Body of pancreas (tissue), 4 donors: ENCODE measurements around the gene RNASE12. TPM values are rescaled to one million over a fixed set of nuclear protein-coding genes. Genes with fewer than 3 reads are reported as not detected.

Source experiments
- ATAC-seq: fragments of 150-250 bp; one replicate; pipeline ENCODE4 v1.9.1; 2016
- DNase-seq, 4 donors: peaks; one replicate each; pipeline ENCODE4 v3.0.0-alpha.2; 2019
- H3K27ac ChIP-seq, 4 donors: fragments of 200-600 bp; sonication (generic); 1 replicate in 3 of 4; 2 replicates in 1 of 4; pipeline versions ENCODE4 v1.5.1 to v1.6.1; 2016 to 2019; ENCODE audit warnings: mild to moderate bottlenecking in 1 of 4, mixed read lengths in 1 of 4, moderate library complexity in 1 of 4
- H3K27me3 ChIP-seq, 2 donors: fragments of 200-600 bp; sonication (generic); one replicate each; pipeline ENCODE4 v1.6.0; 2016; ENCODE audit warnings: mild to moderate bottlenecking in 1 of 2
- H3K36me3 ChIP-seq, 2 donors: fragments of 200-600 bp; sonication (generic); replicated peaks in 1 of 2; 2 replicates each; pipeline ENCODE4 v1.5.1; 2016; ENCODE audit warnings: low read depth in 2 of 2; ENCODE audit not compliant: insufficient read depth in 1 of 2
- H3K4me1 ChIP-seq: fragments of 200-600 bp; sonication (generic); one replicate; pipeline ENCODE4 v1.6.0; 2016
- H3K4me3 ChIP-seq, 2 donors: fragments of 200-600 bp; sonication (generic); 1 replicate in 1 of 2; 2 replicates in 1 of 2; pipeline ENCODE4 v1.5.1; 2016 to 2019
- H3K9me3 ChIP-seq, 3 donors: fragments of 200-600 bp; sonication (generic); 1 replicate in 2 of 3; 2 replicates in 1 of 3; pipeline ENCODE4 v1.5.1; 2016
- POLR2A ChIP-seq, 3 donors: fragments of 450-650 bp; IDR thresholded peaks; one replicate each; pipeline ENCODE4 v1.6.1; 2016; ENCODE audit warnings: antibody characterized with exemption in 3 of 3, mild to moderate bottlenecking in 2 of 3
- WGBS, 2 donors: methylation state at CpG; one replicate each; pipeline ENCODE4 v1.1.5; 2017; 5-methylcytosine and 5-hydroxymethylcytosine counted together
- intact Hi-C: fragments of 100-400 bp; cut with DNase I; formaldehyde crosslinking; loops from one replicate; pipeline ENCODE4 v1.15.1; 2023
- total RNA-seq, 2 donors: library from RNA; depleted of rRNA; stranded (reverse); fragments of >200 nt; gene quantifications; one replicate each; pipeline ENCODE4 v1.1.0, GENCODE V29; 2016
- TF ChIP-seq, protein P1 (sequence below), 7 experiments: fragments of 450-650 bp in 4 of 7; fragments of 200-600 bp in 3 of 7; sonication (generic) in 3 of 7; IDR thresholded peaks; one replicate each; pipeline ENCODE4 v1.5.1; 2016 to 2019; ENCODE audit warnings: antibody characterized with exemption in 7 of 7

Gene RNASE12
- total RNA-seq, 2 donors from 2014 or later: not detected

DNA sequence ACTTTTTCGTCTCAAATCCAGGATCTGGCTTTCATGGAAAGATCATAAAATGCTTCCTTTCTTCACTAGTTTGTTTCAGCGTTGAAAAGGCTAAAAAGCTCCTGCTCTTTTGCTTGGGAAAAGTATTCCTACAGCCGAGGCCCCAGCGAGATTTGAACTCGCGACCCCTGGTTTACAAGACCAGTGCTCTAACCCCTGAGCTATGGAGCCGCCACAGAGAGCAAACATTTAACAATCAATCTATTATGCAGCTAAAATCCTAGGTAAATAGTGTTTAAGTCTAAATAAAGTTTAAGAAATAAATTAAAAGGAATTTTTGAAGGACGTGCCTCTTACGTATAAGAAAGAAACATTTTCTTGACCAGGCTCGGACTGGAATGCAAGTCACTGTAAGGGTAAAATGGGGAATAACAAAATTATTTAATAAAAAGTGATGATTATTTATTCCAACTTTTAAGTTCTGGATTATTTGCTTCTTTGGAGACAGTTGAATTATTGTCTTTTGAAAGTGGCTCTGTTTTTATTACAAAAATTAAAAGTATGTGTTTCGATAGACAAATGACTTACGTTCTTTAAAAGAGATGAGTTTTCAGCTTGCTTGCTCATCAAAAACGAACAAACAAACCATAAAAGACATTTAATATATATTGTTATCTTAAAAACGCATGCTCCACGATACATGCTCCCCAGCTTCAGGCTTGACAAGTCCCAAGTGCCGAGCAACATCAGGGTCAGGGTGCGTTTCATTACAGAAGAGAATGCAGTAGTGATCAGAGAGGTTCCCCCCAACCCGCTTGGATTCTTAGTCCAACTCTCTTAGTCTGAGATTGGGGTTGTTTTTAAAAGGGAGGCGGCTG lies 40.1 kb upstream of the RNASE12 start:
- H3K27me3 ChIP-seq: no peaks in the 10 kb centered on the region

DNA sequence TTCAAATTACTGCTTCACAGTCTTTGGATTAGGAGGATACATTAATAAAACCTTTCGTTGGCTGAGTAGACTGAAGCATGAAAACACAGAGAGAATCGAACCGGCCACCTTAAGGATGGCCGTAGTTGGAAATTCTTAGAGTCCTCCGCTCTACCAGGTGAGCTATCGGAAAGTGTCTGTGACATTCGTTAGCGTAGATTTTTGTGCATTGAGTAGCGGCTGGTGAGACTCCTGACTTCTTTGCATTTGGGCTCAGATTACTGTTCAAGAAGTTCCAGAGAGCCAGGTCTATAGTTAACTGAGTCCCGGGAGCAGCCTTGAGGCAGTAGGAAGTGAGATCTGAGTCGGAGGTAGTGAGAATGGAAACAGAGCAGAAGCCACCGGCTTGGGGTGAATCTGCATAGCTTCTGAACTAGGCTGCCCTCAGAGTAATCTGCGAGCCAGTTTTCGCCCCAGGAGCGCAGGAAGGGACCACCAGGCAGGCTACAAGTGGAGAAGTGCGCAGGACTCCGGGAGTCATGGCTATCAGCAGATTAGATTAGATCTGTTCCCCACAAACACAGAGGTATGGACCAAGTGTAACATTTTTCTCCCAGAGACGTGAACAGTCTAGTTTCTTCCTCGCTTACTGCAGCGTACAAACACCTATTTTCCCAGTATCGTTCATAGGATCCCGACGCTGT lies 39.3 kb upstream of the RNASE12 start:
- ATAC-seq (peak; percentile 18), DNase-seq (peak in 1 of 4 donors; percentile 48)
- Histone ChIP-seq H3K27ac (peak overlapping the region in 2 of 4 donors; percentile 5 to 33), H3K4me1 (peaks cover 39% of the 10 kb centered on the region), H3K27me3 (no peaks in the 10 kb centered on the region), H3K4me3 (no peak overlapping the region), H3K9me3 (no peaks in the 10 kb centered on the region), H3K36me3 (no peaks in the 10 kb centered on the region)
- intact Hi-C loops: no loop called here
- TF ChIP-seq POLR2A (IDR thresholded peaks at IDR 0.05): no peak
- TF ChIP-seq, protein P1, sequence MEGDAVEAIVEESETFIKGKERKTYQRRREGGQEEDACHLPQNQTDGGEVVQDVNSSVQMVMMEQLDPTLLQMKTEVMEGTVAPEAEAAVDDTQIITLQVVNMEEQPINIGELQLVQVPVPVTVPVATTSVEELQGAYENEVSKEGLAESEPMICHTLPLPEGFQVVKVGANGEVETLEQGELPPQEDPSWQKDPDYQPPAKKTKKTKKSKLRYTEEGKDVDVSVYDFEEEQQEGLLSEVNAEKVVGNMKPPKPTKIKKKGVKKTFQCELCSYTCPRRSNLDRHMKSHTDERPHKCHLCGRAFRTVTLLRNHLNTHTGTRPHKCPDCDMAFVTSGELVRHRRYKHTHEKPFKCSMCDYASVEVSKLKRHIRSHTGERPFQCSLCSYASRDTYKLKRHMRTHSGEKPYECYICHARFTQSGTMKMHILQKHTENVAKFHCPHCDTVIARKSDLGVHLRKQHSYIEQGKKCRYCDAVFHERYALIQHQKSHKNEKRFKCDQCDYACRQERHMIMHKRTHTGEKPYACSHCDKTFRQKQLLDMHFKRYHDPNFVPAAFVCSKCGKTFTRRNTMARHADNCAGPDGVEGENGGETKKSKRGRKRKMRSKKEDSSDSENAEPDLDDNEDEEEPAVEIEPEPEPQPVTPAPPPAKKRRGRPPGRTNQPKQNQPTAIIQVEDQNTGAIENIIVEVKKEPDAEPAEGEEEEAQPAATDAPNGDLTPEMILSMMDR (IDR thresholded peaks at IDR 0.05): no peak
- WGBS, 2 donors: 1 to 2% methylated on average over 21 to 23 of the region's 23 CpGs

More for the DNA sequence above, 40.1 kb upstream of the RNASE12 start:
- peaks cover 32% of the 10 kb centered on the region for H3K4me1 ChIP-seq
- H3K4me3 ChIP-seq: no peak overlapping the region
- H3K36me3 ChIP-seq: no peaks in the 10 kb centered on the region
- TF ChIP-seq POLR2A (IDR thresholded peaks at IDR 0.05): no peak
- TF ChIP-seq, protein P1 (IDR thresholded peaks at IDR 0.05): no peak
- ATAC-seq: peak; percentile 61
- no peaks in the 10 kb centered on the region for H3K9me3 ChIP-seq
- H3K27ac ChIP-seq: peak overlapping the region in 1 of 4 donors; percentile 33
- WGBS, 2 donors: 2 to 4% methylated on average over 19 of the region's 19 CpGs
- DNase-seq: peak; percentile 65 to 75 (median 66)
- intact Hi-C loops: no loop called here

GRCh38 chr14:20628063-20628854 lies 37.1 kb upstream of the RNASE12 start:
- TF ChIP-seq, protein P1 (IDR thresholded peaks at IDR 0.05): no peak
- no peak for TF ChIP-seq POLR2A (IDR thresholded peaks at IDR 0.05)
- Histone ChIP-seq H3K36me3 (no peaks in the 10 kb centered on the region), H3K4me1 (peaks cover 50% of the 10 kb centered on the region), H3K4me3 (no peak overlapping the region), H3K27me3 (no peaks in the 10 kb centered on the region), H3K9me3 (no peaks in the 10 kb centered on the region), H3K27ac (no peak overlapping the region)
- no peak for DNase-seq
- ATAC-seq: no peak
- intact Hi-C loops: no loop called here
- WGBS, 2 donors: 32 to 36% methylated on average over 10 of the region's 10 CpGs

DNA sequence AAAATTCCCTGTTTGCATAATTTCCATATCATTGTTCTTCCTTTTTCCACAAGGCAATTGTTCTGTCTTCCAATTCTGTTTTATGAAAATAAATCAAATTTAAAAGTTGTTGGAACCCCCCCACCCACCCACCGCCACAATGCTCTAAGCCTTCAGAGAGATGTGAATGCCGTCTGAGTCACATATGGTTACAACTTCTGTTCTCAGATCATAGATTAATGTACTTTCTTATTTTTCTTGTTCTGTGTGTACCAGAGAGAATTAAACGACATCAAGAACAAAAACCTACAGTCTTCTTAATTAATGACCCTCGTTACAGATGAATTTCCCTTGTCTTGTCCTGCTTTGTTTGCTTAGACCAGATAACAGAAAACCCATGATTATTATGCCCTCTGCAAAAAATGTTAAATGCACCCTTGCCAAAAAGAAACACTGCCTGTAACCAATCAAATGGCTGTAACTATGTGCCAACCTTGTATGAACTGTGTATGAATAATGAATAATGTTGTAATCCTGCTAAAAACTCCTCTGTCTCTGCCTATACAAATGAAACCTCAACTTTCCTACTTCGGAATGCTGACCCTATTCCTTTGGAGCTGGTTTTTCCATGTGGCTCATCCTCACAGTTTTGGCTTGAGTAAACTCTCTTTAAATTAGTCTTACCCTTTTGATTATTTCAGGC lies 36.3 kb upstream of the RNASE12 start:
- H3K4me1 ChIP-seq: peaks cover 47% of the 10 kb centered on the region
- no peak overlapping the region for H3K4me3 ChIP-seq
- intact Hi-C loops: no loop called here
- no peaks in the 10 kb centered on the region for H3K9me3 ChIP-seq
- H3K27me3 ChIP-seq: no peaks in the 10 kb centered on the region
- TF ChIP-seq, protein P1 (IDR thresholded peaks at IDR 0.05): no peak
- no peak for TF ChIP-seq POLR2A (IDR thresholded peaks at IDR 0.05)
- H3K36me3 ChIP-seq: no peaks in the 10 kb centered on the region
- H3K27ac ChIP-seq: no peak overlapping the region
- ATAC-seq (no peak), DNase-seq (no peak)
- WGBS, 2 donors: 51 to 57% methylated on average over 5 of the region's 5 CpGs
